HG03060 (cell line): ENCODE measurements around the gene SRRM3.
"Not testable (repeated sequence)": the region's sequence is repeated elsewhere in the genome, so short reads cannot be mapped to it uniquely, and the experiment has no call there.

Experiments used
- ATAC-seq: cut with Tn5 transposase; IDR thresholded peaks from one replicate; pipeline ENCODE4 v1.9.1; 2021; ENCODE audit warnings: low read depth, moderate number of reproducible peaks; ENCODE audit not compliant: unreplicated experiment

SRRM3 gene

DNA sequence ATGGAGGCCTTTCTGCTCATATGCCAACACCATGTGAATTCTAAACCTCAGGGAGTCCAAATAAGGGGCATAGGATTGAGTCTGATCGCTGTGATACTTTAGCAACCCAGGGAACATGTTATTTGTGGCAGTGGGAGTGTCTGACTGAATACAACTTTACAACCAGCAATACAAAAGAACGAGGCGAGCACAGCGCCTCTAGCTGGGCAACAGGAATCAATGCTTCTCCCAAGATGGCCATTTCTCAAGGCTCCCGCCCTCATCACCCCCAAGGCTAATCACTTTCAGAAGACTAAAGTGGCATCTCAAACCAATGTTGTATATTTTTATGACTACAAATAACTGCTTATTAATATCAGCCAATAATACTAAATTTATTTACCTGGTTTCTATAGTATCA, 129.0 kb downstream of the SRRM3 start:
- no peak for ATAC-seq

DNA sequence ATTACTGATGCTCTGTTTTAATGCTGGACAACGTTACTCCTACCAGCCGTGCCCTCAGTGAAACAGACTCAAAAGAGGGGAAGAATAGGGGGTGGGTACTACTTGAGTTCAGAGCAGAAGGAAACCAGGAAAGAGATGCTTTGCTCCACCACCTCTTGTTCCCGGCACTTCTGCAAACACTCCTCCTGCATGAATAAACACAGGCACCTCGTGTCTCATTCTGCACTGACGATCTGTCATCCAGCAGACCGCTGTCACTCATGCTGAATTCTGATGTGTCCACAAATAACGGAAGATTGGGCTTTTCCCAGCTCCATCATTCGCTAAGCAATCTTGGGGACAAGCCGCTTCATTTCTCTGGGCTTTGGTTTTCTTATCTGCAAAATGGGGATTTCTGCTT, 130.4 kb downstream of the SRRM3 start:
- ATAC-seq, result no peak

DNA sequence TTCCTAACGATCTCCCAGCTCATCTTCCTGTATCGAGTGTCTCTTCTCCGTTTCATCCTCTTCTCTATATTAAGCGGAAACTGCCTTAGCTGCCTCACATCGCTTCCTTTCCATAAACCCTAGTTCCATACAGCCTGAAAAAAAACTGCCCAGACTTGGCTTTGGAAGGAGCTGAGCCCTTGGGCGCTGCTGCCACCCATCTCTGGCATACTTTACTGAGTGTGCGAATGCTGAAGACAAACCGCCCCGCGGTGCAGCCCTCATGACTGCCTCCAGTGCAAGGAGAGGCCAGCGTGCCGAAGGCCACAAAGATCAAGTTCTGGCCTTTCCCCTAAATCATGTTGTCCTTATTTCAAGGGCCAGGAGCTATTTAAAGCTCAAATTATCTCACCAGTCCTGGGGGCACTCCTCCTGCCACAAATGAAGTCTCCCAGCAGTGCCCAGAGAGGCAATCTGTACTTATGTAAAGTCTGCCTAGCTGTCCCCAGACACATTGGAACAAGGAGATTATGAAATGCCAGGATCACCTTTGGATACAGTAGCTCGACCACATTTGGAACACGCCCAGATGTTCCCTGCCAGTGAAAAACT, 131.9 kb downstream of the SRRM3 start:
- ATAC-seq, result no peak

DNA sequence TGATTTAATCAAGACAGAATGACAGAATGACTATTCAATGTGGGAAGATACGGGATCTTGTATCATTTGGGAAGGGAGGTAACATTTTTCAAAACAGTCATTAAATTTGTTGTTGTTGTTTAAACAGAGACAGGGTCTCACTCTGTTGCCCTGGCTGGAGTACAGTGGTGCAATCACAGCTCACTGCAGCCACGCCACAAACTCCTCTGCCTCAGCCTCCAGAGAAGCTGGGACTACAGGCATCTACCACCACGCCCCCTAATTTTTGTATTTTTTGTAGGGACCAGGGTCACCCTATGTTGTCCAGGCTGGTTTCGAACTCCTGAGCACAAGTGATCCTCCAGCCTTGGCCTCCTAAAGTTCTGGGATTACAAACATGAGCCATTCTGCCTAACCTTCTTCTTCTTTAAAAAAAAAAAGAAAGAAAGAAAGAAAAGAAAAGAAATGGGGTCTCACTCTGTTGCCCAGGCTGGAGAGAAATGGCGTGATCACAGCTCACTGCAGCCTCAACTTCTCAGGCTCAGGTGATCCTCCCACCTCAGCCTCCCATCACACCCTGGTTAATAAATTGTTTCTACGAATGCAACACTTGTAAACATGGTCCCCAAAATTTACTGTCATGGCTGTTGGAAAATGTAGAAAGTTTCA, 132.7 kb downstream of the SRRM3 start:
- no peak for ATAC-seq

DNA sequence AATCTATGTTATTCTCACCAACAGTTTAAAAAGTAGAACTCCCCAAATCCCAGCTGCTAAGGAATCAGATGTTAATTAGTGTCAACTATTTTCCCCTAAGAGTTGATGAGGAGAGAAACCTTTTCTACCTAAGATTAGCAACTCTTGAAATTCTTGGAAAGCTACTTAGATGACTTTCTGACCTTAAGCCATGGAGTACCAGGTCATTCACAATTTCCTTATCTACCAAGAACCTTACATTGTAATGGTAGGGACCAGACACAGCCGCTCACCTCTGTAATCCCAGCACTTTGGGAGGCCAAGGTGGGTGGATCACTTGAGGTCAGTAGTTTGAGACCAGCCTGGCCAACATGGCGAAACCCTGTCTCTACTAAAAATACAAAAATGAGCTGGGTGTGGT, 133.7 kb downstream of the SRRM3 start:
- not testable (repeated sequence) for ATAC-seq

DNA sequence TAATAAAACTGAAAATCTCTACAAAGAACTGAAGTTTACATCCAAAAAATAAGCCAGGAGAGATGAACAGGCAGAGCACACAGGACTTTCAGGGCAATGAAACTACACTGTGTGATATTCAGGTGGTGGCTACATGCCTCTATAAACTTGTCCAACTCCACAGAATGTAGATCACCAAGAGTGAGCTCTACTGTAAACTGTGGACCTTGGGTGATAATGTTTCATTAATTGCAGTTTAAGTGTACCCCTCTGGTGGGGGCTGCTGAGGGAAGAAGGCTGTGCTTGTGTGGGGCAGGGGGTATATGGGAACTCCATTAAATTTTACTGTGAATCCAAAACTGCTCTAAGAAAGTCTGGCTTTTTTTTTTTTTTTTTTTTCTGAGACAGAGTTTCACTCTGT, 134.4 kb downstream of the SRRM3 start:
- ATAC-seq, result no peak
